Measurements from ENCODE around the gene MEGF8.

Gene MEGF8

GRCh38 chr19:42286349-42287016 lies 39.0 kb upstream of the MEGF8 start:
- DNase-seq = no peak

- DNase-seq = no peak
Measured at GRCh38 chr19:42287017-42287826, 38.2 kb upstream of the MEGF8 start.

- DNase-seq = no peak
Measured at GRCh38 chr19:42287827-42288107, 37.7 kb upstream of the MEGF8 start.

DNA sequence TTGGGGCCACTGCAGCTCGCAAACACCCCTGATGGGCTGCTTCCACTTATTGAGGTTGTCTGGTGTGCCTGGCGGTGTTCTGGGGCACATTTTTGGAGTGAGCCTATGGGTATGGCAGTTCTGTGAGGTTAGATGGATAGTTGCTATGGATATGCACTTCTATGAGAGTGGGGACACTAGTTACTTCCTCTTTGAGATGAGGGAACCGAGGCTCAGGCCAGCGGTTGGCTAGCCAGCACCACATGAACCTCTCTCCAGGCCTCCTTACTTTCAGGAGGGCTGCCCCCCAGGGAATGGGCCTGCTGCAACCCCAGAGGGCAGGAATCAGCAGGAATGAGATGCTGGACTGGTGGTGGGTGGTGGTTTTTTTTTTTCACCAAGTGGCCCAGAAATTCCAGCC lies 37.0 kb upstream of the MEGF8 start:
- no peak for DNase-seq

- DNase-seq = no peak
Measured at GRCh38 chr19:42288881-42289555, 36.4 kb upstream of the MEGF8 start.

DNA sequence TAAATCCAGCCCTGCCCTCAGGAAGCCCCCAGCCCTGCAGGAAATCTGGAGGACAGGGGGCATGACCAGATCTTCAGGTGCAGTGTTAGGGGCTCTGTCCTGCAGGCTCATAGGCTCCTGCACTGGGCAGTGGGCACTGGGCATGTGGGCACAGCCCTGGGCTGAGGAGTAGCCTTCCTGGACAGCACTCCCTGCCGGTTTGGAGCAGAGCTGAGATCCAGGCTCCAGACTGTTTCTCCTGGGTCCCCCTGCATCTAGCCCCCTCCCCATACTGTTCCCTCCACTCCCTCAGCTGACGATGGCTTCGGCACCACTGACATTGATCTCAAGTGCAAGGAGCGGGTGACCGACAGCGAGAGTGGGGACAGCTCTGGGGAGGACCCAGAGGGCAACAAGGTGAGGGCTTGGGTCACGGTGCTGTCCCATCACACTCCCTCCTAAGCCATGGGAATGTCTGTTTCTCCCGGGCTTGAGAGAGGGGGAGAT lies 35.8 kb upstream of the MEGF8 start:
- no peak for DNase-seq

- DNase-seq = no peak
Measured at GRCh38 chr19:42290136-42290522, 35.3 kb upstream of the MEGF8 start.

- DNase-seq = no peak
Measured at GRCh38 chr19:42290523-42291434, 34.7 kb upstream of the MEGF8 start.

DNA sequence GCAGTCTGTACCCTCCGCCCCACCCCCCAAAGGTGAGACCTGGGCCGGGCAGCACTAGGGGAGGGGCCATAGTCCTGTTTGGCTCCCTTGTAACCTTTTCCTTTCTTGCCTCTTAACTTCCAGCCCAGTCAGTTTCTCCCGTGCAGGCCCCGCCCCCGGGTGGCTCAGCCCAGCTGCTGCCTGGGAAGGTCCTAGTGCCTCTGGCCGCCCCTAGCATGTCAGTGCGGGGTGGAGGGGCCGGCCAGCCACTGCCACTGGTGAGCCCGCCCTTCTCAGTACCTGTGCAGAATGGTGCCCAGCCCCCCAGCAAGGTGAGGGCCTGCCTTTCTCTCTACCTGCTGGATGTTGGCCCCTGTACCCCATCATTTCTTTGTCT lies 34.0 kb upstream of the MEGF8 start:
- DNase-seq = no peak

DNA sequence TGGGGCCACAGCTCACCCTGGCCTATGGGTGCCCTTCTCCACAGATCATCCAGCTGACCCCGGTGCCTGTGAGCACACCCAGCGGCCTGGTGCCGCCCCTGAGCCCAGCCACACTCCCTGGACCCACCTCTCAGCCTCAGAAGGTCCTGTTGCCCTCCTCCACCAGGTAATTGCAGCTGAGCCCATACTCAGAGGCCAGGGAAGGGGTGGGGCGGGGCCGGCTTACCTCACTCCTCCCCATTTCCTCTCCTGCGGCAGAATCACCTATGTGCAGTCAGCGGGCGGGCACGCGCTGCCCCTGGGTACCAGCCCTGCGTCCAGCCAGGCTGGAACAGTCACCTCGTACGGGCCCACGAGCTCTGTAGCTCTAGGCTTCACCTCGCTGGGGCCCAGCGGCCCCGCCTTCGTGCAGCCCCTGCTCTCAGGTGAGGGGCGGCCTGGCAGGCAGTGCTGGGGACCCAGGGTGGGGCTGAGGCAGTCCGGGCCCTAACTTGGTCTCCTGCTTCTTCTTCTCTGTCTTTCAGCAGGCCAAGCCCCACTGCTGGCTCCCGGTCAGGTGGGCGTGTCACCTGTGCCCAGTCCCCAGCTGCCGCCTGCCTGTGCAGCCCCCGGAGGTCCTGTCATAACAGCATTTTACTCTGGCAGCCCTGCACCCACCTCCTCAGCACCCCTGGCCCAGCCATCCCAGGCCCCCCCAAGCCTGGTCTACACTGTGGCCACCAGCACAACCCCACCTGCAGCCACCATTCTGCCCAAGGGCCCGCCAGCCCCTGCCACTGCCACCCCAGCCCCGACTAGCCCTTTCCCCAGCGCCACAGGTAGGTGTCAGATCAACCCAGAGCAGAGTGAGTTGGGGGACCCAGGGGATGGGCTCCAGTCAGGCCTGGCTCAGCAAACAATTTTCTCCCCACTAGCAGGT lies 33.1 kb upstream of the MEGF8 start:
- no peak for DNase-seq

DNA sequence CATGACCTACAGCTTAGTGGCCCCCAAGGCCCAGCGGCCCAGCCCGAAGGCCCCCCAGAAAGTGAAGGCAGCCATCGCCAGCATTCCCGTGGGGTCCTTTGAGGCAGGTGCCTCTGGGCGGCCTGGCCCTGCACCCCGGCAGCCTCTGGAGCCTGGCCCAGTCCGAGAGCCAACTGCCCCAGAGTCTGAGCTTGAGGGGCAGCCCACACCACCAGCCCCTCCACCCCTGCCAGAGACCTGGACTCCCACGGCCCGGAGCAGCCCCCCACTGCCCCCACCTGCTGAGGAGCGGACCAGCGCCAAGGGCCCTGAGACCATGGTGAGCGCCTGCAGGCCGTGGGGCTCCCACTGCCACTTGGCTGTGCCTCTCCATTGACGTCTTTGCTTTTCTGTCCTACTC lies 32.5 kb upstream of the MEGF8 start:
- no peak for DNase-seq

DNA sequence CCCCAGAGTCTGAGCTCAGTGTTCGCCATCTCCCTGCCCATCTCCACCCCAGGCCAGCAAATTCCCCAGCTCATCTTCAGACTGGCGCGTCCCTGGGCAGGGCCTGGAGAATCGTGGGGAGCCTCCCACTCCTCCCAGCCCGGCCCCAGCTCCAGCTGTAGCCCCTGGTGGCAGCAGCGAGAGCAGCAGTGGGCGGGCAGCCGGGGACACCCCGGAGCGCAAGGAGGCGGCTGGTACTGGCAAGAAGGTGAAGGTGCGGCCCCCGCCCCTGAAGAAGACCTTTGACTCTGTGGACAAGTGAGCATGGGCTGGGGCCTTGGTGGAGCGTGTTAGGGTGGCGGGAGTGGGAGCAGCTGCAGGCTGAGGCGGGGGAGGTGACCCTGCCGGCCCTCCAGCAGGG lies 31.9 kb upstream of the MEGF8 start:
- DNase-seq = no peak

GRCh38 chr19:42293948-42294347 lies 31.5 kb upstream of the MEGF8 start:
- DNase-seq = no peak

GRCh38 chr19:42294471-42295137 lies 30.8 kb upstream of the MEGF8 start:
- DNase-seq = no peak

DNA sequence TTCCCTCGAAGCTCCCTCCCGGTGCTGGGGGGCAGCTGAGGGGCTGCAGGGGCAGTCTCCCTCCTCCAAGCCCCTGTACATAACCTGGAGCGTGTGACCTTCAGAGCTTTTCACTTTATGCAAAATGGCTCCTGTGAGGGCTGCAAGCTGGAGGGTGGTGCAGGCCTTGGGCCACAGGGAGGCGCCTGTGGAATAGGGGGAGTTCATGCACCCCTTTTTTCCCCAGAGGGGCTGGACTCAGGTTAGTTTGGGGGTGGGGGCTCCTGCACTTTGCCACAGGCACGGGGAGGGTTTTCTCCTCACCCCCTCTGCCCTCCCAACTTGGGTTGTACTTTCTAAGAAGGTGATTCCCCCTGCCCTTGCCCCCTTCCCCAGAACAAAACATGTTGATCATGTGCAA lies 30.1 kb upstream of the MEGF8 start:
- no peak for DNase-seq

DNA sequence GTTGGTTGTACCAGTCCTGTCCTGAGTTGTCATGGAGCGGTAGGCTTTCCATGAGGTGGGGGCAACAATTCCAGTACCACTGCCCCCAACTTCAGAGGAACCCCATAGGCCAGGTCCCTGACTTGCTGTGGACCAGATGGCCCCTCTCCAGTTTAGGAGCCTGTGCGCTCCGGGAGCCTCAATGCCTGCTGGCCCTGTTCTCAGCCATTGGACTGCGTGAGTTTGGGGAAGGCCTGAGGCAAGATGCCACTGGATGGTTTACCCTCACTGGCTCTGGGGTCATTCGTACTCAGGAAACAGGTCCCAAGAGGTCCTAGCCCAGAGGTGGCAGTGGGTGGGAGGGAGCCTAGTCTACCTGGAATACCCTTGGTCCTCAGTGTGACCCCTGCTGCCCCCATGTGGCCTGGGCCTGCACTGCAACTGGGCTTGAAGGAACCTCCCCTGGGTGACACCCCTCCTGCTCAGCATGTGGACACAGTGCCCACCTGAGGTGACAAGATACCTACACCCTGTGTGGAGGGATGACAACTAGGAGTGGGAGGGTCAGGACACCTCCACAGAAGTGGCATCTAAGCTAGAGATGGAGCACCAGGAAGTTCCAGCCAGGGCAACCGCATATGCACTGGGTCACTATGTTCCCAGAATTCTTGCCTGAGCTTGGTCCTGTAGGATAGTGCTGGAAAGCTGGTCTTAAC lies 29.5 kb upstream of the MEGF8 start:
- no peak for DNase-seq

- DNase-seq = no peak
Measured at GRCh38 chr19:42297039-42297438, 28.4 kb upstream of the MEGF8 start.

DNA sequence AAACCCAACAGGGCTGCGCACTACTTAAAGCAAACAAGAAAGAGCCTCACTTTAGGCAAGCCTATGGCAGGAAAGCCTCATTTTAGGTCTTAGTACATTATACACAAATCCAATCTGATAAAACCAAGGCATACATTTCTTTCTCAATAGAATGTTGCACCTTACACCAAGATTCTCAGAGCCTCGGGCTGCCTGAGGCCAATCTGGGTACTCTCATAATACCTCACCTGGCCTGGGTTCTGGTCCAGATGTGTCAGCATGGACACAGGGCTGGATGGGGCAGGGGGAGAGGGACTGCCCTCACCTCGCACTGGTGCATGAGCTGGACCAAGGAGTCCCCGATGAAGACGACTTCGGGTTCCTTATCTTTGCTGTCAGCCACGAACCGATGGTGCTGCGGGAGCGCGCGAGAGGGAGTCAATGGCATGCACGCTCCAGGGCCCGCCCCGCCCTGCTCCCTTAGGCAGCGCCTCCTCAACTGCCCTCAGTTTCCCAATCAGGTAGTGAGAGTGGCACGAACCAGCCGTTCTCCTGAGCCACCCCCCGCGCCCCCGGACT lies 23.7 kb upstream of the MEGF8 start, which contains the start of gene PRR19:
Gene PRR19, plus strand, starts transcription at position 487 of the 558 bp plus-strand sequence. CDS start 7,453 bp downstream, outside the sequence.
- no peak for DNase-seq

DNA sequence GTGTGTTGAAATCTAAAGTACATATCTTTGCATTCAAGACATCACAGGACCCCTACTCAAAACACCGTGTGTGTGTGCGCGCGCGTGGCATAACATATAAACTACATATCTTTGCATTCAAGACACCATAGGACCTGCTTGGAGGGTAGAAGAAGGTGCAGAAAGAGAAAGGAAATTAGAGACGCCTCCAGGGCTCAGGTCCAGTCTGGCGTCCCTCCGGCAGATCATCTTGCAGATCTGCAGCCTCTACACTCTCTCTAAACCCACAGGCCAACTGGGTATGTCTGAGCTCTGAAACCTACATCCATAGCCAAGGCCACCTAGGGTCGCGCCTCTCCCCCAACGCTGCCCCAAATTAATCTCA lies 22.4 kb upstream of the MEGF8 start:
- DNase-seq = no peak

GRCh38 chr19:42303876-42304275 lies 21.6 kb upstream of the MEGF8 start:
- DNase-seq = no peak
